Fibroblast of lung (primary cell): ENCODE results near the gene PAK3.

Experiments
- EZH2 ChIP-seq: IDR thresholded peaks from 2 replicates; pipeline ENCODE4 v1.5.1; 2012; ENCODE audit warnings: low read length, control low read depth, mild to moderate bottlenecking; ENCODE audit errors: missing control alignments
- TF ChIP-seq, protein P1 (sequence below), 2 donors: IDR thresholded peaks in 1 of 2; conservative IDR thresholded peaks in 1 of 2; 1 replicate in 1 of 2; 2 replicates in 1 of 2; pipeline ENCODE4 v1.5.1; 2011 to 2012; ENCODE audit warnings: low read length in 2 of 2, control low read depth in 1 of 2, inconsistent platforms in 1 of 2, low read depth in 1 of 2, mild to moderate bottlenecking in 1 of 2

- TF ChIP-seq, protein P1, sequence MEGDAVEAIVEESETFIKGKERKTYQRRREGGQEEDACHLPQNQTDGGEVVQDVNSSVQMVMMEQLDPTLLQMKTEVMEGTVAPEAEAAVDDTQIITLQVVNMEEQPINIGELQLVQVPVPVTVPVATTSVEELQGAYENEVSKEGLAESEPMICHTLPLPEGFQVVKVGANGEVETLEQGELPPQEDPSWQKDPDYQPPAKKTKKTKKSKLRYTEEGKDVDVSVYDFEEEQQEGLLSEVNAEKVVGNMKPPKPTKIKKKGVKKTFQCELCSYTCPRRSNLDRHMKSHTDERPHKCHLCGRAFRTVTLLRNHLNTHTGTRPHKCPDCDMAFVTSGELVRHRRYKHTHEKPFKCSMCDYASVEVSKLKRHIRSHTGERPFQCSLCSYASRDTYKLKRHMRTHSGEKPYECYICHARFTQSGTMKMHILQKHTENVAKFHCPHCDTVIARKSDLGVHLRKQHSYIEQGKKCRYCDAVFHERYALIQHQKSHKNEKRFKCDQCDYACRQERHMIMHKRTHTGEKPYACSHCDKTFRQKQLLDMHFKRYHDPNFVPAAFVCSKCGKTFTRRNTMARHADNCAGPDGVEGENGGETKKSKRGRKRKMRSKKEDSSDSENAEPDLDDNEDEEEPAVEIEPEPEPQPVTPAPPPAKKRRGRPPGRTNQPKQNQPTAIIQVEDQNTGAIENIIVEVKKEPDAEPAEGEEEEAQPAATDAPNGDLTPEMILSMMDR (conservative IDR thresholded peaks at IDR 0.05 in 1 of 2, IDR thresholded peaks at IDR 0.05 in 1 of 2; ENCODE audit: low read depth in 1 of 2, low read length in 2 of 2), result no peak
- no peak for TF ChIP-seq EZH2
These were observed 86.0 kb downstream of the PAK3 start for GRCh38 chrX:111181951-111182350.
